ENCODE measurements around the gene MINDY4.

The MINDY4 gene

GRCh38 chr7:30757342-30757692 is 13.9 kb upstream of the MINDY4 start:
- TF ChIP-seq, protein P1, sequence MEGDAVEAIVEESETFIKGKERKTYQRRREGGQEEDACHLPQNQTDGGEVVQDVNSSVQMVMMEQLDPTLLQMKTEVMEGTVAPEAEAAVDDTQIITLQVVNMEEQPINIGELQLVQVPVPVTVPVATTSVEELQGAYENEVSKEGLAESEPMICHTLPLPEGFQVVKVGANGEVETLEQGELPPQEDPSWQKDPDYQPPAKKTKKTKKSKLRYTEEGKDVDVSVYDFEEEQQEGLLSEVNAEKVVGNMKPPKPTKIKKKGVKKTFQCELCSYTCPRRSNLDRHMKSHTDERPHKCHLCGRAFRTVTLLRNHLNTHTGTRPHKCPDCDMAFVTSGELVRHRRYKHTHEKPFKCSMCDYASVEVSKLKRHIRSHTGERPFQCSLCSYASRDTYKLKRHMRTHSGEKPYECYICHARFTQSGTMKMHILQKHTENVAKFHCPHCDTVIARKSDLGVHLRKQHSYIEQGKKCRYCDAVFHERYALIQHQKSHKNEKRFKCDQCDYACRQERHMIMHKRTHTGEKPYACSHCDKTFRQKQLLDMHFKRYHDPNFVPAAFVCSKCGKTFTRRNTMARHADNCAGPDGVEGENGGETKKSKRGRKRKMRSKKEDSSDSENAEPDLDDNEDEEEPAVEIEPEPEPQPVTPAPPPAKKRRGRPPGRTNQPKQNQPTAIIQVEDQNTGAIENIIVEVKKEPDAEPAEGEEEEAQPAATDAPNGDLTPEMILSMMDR (IDR thresholded peaks at IDR 0.05; ENCODE audit: low read depth, low read length) = no peak
- no peak overlapping the region for H3K4me3 ChIP-seq (replicated peaks in 1 of 2; ENCODE audit: low read depth in 2 of 2, low read length in 2 of 2)
- DNase-seq (ENCODE audit: low read depth in 2 of 2) = no peak

DNA sequence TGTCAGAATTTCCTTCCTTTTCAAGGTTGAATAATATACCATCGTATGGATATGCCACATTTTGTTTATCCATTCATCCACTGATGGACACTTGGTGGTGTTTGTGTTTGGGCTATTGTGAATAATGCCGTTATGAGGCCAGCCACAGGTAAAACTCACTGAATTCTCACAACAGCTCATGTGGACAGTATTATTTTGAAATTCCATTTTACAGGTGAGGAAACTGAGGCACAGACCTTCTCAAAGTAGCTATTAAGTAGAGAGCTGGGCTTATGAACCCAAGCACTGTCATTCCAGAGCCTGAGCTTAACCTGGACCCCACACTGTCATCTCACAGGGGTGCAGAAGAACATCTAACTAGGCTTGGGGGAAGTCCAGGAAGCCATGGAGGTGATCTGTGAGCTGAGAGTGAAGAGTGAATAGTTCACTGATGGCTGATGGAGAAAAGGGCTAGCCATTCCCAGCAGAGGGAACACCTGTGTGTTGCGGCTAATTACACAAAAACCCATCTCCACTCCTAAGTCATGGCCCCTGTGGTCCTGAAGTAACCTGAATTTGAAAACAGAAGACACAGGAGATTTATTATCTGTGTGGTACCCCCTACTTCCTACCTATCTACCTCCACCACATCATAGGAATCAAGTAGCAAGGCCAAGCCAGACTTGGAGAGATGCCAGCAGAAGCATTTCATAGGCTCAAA is 10.6 kb upstream of the MINDY4 start:
- TF ChIP-seq, protein P1 (IDR thresholded peaks at IDR 0.05; ENCODE audit: low read depth, low read length) = no peak
- peak in 1 of 2 donors; percentile 41 for DNase-seq (ENCODE audit: low read depth in 2 of 2)
- H3K4me3 ChIP-seq (replicated peaks in 1 of 2; ENCODE audit: low read depth in 2 of 2, low read length in 2 of 2) = no peak overlapping the region

DNA sequence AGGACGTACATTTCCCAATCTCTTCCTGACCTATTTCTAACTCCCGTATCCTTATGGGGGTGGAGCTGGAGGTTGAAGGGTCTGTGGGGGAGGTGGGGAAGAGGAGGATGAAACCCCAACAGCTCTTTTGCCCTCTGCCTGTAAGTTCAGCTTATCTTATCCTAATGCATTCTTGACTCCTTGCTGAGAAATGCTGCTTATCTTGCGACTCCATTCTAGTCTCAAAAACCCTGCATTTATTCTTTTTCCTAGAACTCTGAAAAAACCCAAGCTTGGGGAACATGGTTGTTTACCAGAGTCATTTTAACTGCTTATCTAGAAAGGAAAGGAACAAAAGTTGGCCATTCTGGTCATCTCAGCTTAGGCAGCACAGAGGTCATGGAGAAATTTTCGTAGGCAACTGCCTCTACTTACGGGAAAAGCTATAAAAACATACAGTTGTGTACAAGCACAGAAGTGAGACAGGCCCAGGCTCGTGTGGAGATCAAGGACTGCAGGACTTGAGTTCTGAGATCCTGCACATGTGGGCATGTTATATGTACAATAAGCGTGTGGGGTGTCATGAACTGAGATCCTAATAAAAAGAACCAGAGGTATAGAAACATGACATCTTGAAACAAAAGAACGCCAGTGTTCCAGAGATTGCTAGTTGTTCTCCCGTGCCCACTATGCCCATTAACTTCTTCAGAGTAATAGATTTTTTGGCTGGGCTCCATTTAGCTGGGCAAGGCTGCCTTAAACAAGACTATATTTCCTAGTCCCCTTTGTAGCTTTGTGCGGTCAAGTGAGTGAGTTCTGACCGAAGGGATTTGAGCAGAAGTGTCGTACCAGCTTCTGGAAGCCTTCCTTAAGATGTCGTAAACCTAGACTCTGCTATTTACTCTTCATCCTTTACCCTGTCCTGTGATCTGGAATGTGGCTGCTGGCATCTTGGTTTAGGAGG is 9.7 kb upstream of the MINDY4 start:
- TF ChIP-seq, protein P1 (IDR thresholded peaks at IDR 0.05; ENCODE audit: low read depth, low read length) = no peak
- H3K4me3 ChIP-seq (replicated peaks in 1 of 2; ENCODE audit: low read depth in 2 of 2, low read length in 2 of 2) = no peak overlapping the region
- peak in 1 of 2 donors; percentile 98 for DNase-seq (ENCODE audit: low read depth in 2 of 2)

GRCh38 chr7:30764030-30764975 is 6.9 kb upstream of the MINDY4 start:
- TF ChIP-seq, protein P1 (IDR thresholded peaks at IDR 0.05; ENCODE audit: low read depth, low read length) = no peak
- no peak overlapping the region for H3K4me3 ChIP-seq (replicated peaks in 1 of 2; ENCODE audit: low read depth in 2 of 2, low read length in 2 of 2)
- peak; percentile 34 to 99 for DNase-seq (ENCODE audit: low read depth in 2 of 2)

GRCh38 chr7:30765408-30765807 is 5.8 kb upstream of the MINDY4 start:
- no peak overlapping the region for H3K4me3 ChIP-seq (replicated peaks in 1 of 2; ENCODE audit: low read depth in 2 of 2, low read length in 2 of 2)
- TF ChIP-seq, protein P1 (IDR thresholded peaks at IDR 0.05; ENCODE audit: low read depth, low read length) = no peak
- DNase-seq (ENCODE audit: low read depth in 2 of 2) = no peak

DNA sequence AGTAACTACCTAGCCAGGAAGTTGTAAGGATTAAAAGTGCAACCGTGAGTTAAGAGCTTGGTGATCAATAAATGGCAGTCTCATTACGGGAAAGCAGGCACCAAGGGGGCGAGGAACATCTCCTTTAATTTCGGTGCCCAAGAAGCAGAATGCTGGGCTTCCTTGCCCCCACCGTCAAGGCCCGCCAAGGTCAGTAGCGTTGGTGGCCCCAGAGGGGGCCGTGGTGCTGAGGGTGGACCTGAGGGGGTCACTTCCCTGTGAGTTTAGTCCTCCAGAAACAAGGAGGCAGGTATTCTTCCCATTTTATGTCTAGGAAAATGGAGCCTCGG is 408 bp upstream of the MINDY4 start:
- DNase-seq (ENCODE audit: low read depth in 2 of 2) = no peak
- peak overlapping the region; percentile 66 to 67 for H3K4me3 ChIP-seq (replicated peaks in 1 of 2; ENCODE audit: low read depth in 2 of 2, low read length in 2 of 2)
- TF ChIP-seq, protein P1 (IDR thresholded peaks at IDR 0.05; ENCODE audit: low read depth, low read length) = no peak

Measured in cardiac fibroblast (primary cell).